Fibroblast of mammary gland (primary cell): Measurements from ENCODE around the gene PPP2R2C.

Source experiments
- DNase-seq: peaks from one replicate; pipeline ENCODE4 v3.0.0-alpha.2; 2010; ENCODE audit warnings: low read depth
- H3K4me3 ChIP-seq: 2 replicates; pipeline ENCODE4 v1.5.1; 2011; ENCODE audit warnings: low read depth, mild to moderate bottlenecking, low read length, moderate library complexity; ENCODE audit not compliant: control insufficient read depth
- CTCF ChIP-seq: conservative IDR thresholded peaks from 2 replicates; pipeline ENCODE4 v1.5.1; 2011; ENCODE audit warnings: low read depth, low read length, inconsistent platforms; ENCODE audit not compliant: control insufficient read depth, insufficient read depth

PPP2R2C gene

GRCh38 chr4:6446130-6446482, 26.3 kb downstream of the PPP2R2C start:
- no peak for TF ChIP-seq CTCF
- no peak for DNase-seq

DNA sequence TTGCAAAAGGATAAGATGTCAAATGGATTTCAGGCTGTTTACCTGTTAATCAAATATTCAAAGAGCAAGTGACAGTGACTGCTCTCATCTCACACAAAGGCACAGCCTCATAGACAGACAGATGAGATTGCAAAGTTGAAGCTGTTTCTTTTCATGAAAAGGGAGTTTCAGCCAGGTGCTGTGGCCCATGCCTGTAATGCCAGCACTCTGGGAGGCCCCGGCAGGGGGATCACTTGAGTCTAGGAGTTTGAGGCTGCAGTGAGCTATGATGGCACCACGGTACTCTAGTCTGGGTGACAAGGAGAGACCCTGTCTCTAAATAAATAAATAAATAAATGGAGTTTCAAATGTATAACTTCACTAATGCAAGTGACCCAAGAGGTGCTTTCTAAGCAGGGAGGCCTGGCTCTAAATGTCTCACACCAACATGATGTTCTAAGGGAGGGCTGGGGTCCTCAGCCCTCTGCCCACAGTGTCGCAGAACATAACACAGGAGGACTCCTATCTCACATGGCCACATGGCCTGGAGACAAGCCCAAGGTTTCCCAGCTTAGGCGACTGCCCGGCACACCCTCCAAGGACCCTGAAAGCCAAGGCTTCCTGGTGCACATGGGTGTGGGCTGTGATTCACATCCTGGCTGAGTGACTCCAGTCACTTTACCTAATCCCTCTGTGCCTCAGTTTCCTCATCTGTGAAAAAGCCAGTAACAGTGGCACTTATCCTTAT, 26.8 kb downstream of the PPP2R2C start:
- DNase-seq, result no peak
- TF ChIP-seq CTCF, result no peak
- no peak overlapping the region for H3K4me3 ChIP-seq

More at GRCh38 chr4:6446130-6446482, 26.3 kb downstream of the PPP2R2C start:
- H3K4me3 ChIP-seq, result no peak overlapping the region

GRCh38 chr4:6444582-6444981, 27.8 kb downstream of the PPP2R2C start:
- TF ChIP-seq CTCF, result no peak
- H3K4me3 ChIP-seq, result no peak overlapping the region
- no peak for DNase-seq

GRCh38 chr4:6443035-6444023, 29.1 kb downstream of the PPP2R2C start:
- no peak for DNase-seq
- no peak for TF ChIP-seq CTCF
- H3K4me3 ChIP-seq, result no peak overlapping the region

DNA sequence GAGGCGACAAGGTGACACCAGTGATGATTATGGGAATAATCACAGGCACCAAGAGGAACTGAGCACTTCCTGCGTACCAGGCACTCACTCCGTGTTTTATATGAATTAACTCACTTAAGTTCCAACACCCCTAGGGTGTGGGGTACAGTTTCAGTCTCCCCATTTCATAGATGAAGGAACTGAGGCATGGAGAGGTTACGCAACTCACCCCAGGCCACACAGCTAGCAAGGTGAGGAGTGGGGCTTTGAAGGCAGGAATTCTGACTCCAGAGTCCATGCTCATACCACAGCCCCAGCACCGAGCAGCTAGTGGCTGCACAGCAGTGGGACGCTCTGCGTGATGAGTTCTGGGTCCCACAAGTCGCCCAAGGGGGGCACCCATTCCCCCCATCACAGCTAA, 29.9 kb downstream of the PPP2R2C start:
- no peak for DNase-seq
- no peak overlapping the region for H3K4me3 ChIP-seq
- no peak for TF ChIP-seq CTCF

DNA sequence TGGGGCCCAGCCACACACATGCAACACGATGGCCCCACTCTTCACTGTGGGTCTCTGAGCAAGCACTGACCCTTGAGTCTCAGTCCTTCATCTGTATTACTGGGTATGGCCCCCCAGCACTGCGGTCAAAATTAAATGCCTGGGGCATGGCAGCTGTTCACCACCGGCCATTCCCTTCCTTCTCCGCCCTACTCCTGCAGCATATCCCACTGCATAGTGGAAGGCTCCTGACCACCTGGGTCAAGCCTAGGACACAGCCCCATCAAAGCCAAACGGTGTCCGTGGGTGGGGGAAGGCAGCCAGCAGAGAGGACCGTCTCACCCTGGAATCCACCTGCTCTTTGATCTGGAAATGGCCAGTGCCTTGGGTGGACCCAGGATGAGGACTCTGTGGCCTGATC, 30.7 kb downstream of the PPP2R2C start:
- no peak overlapping the region for H3K4me3 ChIP-seq
- no peak for TF ChIP-seq CTCF
- DNase-seq, result no peak
